SK-N-SH (cell line): ENCODE data around the gene TTN. TPM values are rescaled to one million over a fixed set of nuclear protein-coding genes. Genes with fewer than 3 reads are reported as not detected.

Source experiments
- CTCF ChIA-PET: fragments of 300-600, 350-600 bp; formaldehyde crosslinking; extraction: SDS; loops from one replicate; lab custom pipeline; 2021; lab: Yijun Ruan, JAX
- POLR2A ChIA-PET: fragments of 350-600 bp; sonication (Branson Sonifier 250); formaldehyde crosslinking; extraction: SDS; loops from one replicate; lab custom pipeline; 2020; ENCODE audit warnings: antibody characterized with exemption, inconsistent platforms; lab: Yijun Ruan, JAX
- DNase-seq: peaks from one replicate; pipeline ENCODE4 v3.0.0; 2012
- H2AFZ ChIP-seq: fragments of 200-600 bp; sonication (generic); 2 replicates; pipeline ENCODE4 v1.8.1; 2016; ENCODE audit warnings: antibody characterized with exemption, mild to moderate bottlenecking, low read depth
- H3F3A ChIP-seq: fragments of 200-600 bp; sonication (generic); replicated peaks from 2 replicates; pipeline ENCODE3; 2016; ENCODE audit warnings: antibody characterized with exemption, mild to moderate bottlenecking; ENCODE audit not compliant: insufficient read depth
- H3K27ac ChIP-seq, 2 experiments: fragments of 200-500 bp in 1 of 2; fragments of 200-600 bp in 1 of 2; sonication (Bioruptor generic) in 1 of 2; sonication (generic), shearing (Covaris generic) in 1 of 2; 2 replicates each; pipeline versions ENCODE4 v1.5.1 to v1.6.1; 2014 to 2016; ENCODE audit warnings: low read depth in 2 of 2, inconsistent platforms in 1 of 2, low read length in 1 of 2, mild to moderate bottlenecking in 1 of 2, mixed read lengths in 1 of 2
- H3K27me3 ChIP-seq: fragments of 200-600 bp; sonication (generic), shearing (Covaris generic); 2 replicates; pipeline ENCODE4 v1.6.1; 2016; ENCODE audit warnings: mixed run types; ENCODE audit not compliant: insufficient read depth
- H3K36me3 ChIP-seq, 2 experiments: fragments of 200-500 bp in 1 of 2; fragments of 200-600 bp in 1 of 2; sonication (Bioruptor generic) in 1 of 2; sonication (generic) in 1 of 2; replicated peaks in 1 of 2; 2 replicates each; pipeline versions ENCODE3 to v1.5.1; 2014 to 2016; ENCODE audit warnings: low read length in 1 of 2, mild to moderate bottlenecking in 1 of 2; ENCODE audit not compliant: insufficient read depth in 2 of 2, control insufficient read depth in 1 of 2
- H3K4me1 ChIP-seq, 2 experiments: fragments of 200-500 bp in 1 of 2; fragments of 200-600 bp in 1 of 2; sonication (Bioruptor generic) in 1 of 2; sonication (generic), shearing (Covaris generic) in 1 of 2; 2 replicates each; pipeline versions ENCODE4 v1.5.1 to v1.6.1; 2014 to 2016; ENCODE audit warnings: low read depth in 1 of 2, low read length in 1 of 2, mixed run types in 1 of 2; ENCODE audit not compliant: insufficient read depth in 2 of 2, control insufficient read depth in 1 of 2
- H3K4me2 ChIP-seq: fragments of 200-600 bp; sonication (generic), shearing (Covaris generic); 2 replicates; pipeline ENCODE4 v1.6.1; 2017; ENCODE audit warnings: mixed run types
- H3K4me3 ChIP-seq, 2 experiments: fragments of 200-500 bp in 1 of 2; fragments of 200-600 bp in 1 of 2; sonication (Bioruptor generic) in 1 of 2; sonication (generic), shearing (Covaris generic) in 1 of 2; 2 replicates each; pipeline versions ENCODE4 v1.5.1 to v1.8.1; 2014 to 2016; ENCODE audit warnings: low read depth in 2 of 2, inconsistent platforms in 1 of 2, low read length in 1 of 2, mild to moderate bottlenecking in 1 of 2, mixed read lengths in 1 of 2, moderate library complexity in 1 of 2
- H3K79me2 ChIP-seq: fragments of 200-600 bp; sonication (generic); 2 replicates; pipeline ENCODE4 v1.8.1; 2017; ENCODE audit warnings: mild to moderate bottlenecking; ENCODE audit not compliant: insufficient read depth
- H3K9ac ChIP-seq: fragments of 200-600 bp; sonication (generic); 2 replicates; pipeline ENCODE4 v1.6.1; 2017; ENCODE audit warnings: mixed run types
- H3K9me2 ChIP-seq: fragments of 200-600 bp; sonication (generic); 2 replicates; pipeline ENCODE4 v1.6.1; 2017; ENCODE audit warnings: mixed run types
- H3K9me3 ChIP-seq: fragments of 200-600 bp; sonication (generic); 2 replicates; pipeline ENCODE4 v1.6.1; 2017; ENCODE audit warnings: mixed run types, mild to moderate bottlenecking, moderate library complexity
- H4K20me1 ChIP-seq: fragments of 200-600 bp; sonication (generic); 2 replicates; pipeline ENCODE4 v1.6.1; 2017; ENCODE audit warnings: mild to moderate bottlenecking, mixed run types; ENCODE audit not compliant: insufficient read depth
- CHD2 ChIP-seq: fragments of 150-350 bp; IDR thresholded peaks from 2 replicates; pipeline ENCODE4 v1.6.1; 2018; ENCODE audit warnings: low read length; ENCODE audit not compliant: partially characterized antibody
- ELF1 ChIP-seq: IDR thresholded peaks from 2 replicates; pipeline ENCODE4 v1.4.0; 2012
- EZH2phosphoT487 ChIP-seq: fragments of 200-600 bp; sonication (generic); IDR thresholded peaks from 2 replicates; pipeline ENCODE4 v1.6.1; 2017; ENCODE audit warnings: low read depth, mixed run types, mild to moderate bottlenecking, antibody characterized with exemption, moderate library complexity, borderline replicate concordance
- FOSL2 ChIP-seq: IDR thresholded peaks from 2 replicates; pipeline ENCODE4 v1.4.0; 2012; ENCODE audit warnings: low read depth, mild to moderate bottlenecking, moderate library complexity, borderline replicate concordance
- FOXJ3 ChIP-seq: sonication (generic); formaldehyde crosslinking; IDR thresholded peaks from 2 replicates; pipeline ENCODE4 v1.5.1; 2020; ENCODE audit warnings: mild to moderate bottlenecking, missing genetic modification reagents
- FOXM1 ChIP-seq: IDR thresholded peaks from 2 replicates; pipeline ENCODE4 v1.4.0; 2012; ENCODE audit warnings: low read depth, mild to moderate bottlenecking
- GATA2 ChIP-seq: sonication (generic); formaldehyde crosslinking; IDR thresholded peaks from 2 replicates; pipeline ENCODE4 v1.5.0; 2020; ENCODE audit warnings: mild to moderate bottlenecking, missing genetic modification reagents
- JUND ChIP-seq: IDR thresholded peaks from 2 replicates; pipeline ENCODE4 v1.4.0; 2012
- MAX ChIP-seq: IDR thresholded peaks from 2 replicates; pipeline ENCODE4 v1.4.0; 2012; ENCODE audit warnings: low read depth
- MXI1 ChIP-seq: IDR thresholded peaks from 2 replicates; pipeline ENCODE4 v1.6.1; 2012; ENCODE audit warnings: mild to moderate bottlenecking, low read depth, low read length, improper control_type of control experiment
- NRF1 ChIP-seq: IDR thresholded peaks from 2 replicates; pipeline ENCODE4 v1.6.1; 2012; ENCODE audit warnings: low read depth, mild to moderate bottlenecking, low read length
- POLR2AphosphoS5 ChIP-seq: IDR thresholded peaks from 2 replicates; pipeline ENCODE4 v1.6.1; 2012; ENCODE audit warnings: low read depth, low read length
- RAD21 ChIP-seq: IDR thresholded peaks from 2 replicates; pipeline ENCODE4 v1.6.1; 2012; ENCODE audit warnings: mild to moderate bottlenecking, low read length
- RXRA ChIP-seq: IDR thresholded peaks from 2 replicates; pipeline ENCODE4 v1.4.0; 2012; ENCODE audit warnings: low read depth, mild to moderate bottlenecking, borderline replicate concordance
- SIN3A ChIP-seq: IDR thresholded peaks from 2 replicates; pipeline ENCODE4 v1.6.1; 2012; ENCODE audit warnings: low read depth, mild to moderate bottlenecking, low read length, moderate library complexity, borderline replicate concordance
- SMC3 ChIP-seq: IDR thresholded peaks from 2 replicates; pipeline ENCODE4 v1.6.1; 2012; ENCODE audit warnings: low read depth, low read length, improper control_type of control experiment
- TAF1 ChIP-seq: IDR thresholded peaks from 2 replicates; pipeline ENCODE4 v1.6.1; 2012; ENCODE audit warnings: low read depth, mild to moderate bottlenecking, low read length, moderate library complexity, borderline replicate concordance
- TCF12 ChIP-seq: IDR thresholded peaks from 2 replicates; pipeline ENCODE4 v1.4.0; 2012
- TEAD4 ChIP-seq: IDR thresholded peaks from 2 replicates; pipeline ENCODE4 v1.4.0; 2012; ENCODE audit warnings: mild to moderate bottlenecking, borderline replicate concordance; ENCODE audit not compliant: insufficient read depth
- WGBS: methylation state at CpG from one replicate; pipeline ENCODE4 v1.1.6; 2017; ENCODE audit warnings: low lambda C conversion rate; 5-methylcytosine and 5-hydroxymethylcytosine counted together
- polyA plus RNA-seq, 3 experiments: library from polyadenylated mRNA; depleted of rRNA; stranded (reverse); fragments of >200 nt; gene quantifications; 2 replicates each; pipeline ENCODE4 v1.2.3, GENCODE V29; 2012
- TF ChIP-seq, protein P1 (sequence below): IDR thresholded peaks from 2 replicates; pipeline ENCODE4; 2012
- TF ChIP-seq, protein P2 (sequence below): fragments of 200-600 bp; sonication (generic); IDR thresholded peaks from 2 replicates; pipeline ENCODE4 v1.6.1; 2017; ENCODE audit warnings: antibody characterized with exemption, mild to moderate bottlenecking, moderate library complexity

TTN gene
- polyA plus RNA-seq, 1 of the 3 experiments (the other 2 are of a cell fraction) = 0.08 TPM

GRCh38 chr2:178553047-178553446, 254.2 kb downstream of the TTN start (continued):
- TF ChIP-seq EZH2phosphoT487 = no peak
- peak; percentile 41; the same call in 1 of the 2 replicates for TF ChIP-seq POLR2AphosphoS5
- no peak for TF ChIP-seq CHD2
- no peak for TF ChIP-seq SIN3A
- no peak for TF ChIP-seq FOXM1
- no peak for TF ChIP-seq FOXJ3
- no peak for TF ChIP-seq TAF1
- TF ChIP-seq, protein P1, sequence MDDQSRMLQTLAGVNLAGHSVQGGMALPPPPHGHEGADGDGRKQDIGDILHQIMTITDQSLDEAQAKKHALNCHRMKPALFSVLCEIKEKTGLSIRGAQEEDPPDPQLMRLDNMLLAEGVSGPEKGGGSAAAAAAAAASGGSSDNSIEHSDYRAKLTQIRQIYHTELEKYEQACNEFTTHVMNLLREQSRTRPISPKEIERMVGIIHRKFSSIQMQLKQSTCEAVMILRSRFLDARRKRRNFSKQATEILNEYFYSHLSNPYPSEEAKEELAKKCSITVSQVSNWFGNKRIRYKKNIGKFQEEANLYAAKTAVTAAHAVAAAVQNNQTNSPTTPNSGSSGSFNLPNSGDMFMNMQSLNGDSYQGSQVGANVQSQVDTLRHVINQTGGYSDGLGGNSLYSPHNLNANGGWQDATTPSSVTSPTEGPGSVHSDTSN = peak; percentile 57
- TF ChIP-seq RAD21 = no peak
- TF ChIP-seq ELF1 = no peak

DNA sequence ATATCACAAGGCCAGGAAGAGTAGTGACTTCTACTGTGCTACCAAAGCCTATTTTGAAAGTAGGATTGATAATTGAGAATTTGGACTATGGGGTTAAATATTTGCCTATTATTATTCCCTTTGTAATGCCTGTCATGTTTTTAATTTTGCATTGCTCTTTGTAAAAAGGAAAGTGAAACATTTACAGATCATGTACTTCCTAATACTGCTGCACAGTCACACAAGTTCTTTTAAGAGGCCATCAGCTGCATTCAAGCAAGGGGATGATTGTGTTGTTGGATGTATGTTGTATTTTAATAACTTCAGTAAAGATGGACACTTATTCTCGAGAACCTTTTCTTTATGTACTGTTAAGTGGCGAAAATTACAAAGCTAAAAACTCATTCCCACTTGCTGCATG, 256.9 kb downstream of the TTN start:
- POLR2A ChIA-PET = no interaction called here
- no peak overlapping the region for H3K9ac ChIP-seq
- H3K4me3 ChIP-seq = no peak overlapping the region
- H3K9me3 ChIP-seq = no peaks in the 10 kb centered on the region
- H3K27me3 ChIP-seq = no peaks in the 10 kb centered on the region
- H4K20me1 ChIP-seq = no peaks in the 10 kb centered on the region
- peaks cover 26 to 28% of the 10 kb centered on the region in 2 experiments for H3K36me3 ChIP-seq
- no peaks in the 10 kb centered on the region for H3K79me2 ChIP-seq
- H3K4me1 ChIP-seq = no peaks in the 10 kb centered on the region
- no peak for TF ChIP-seq SMC3
- TF ChIP-seq GATA2 = no peak
- TF ChIP-seq, protein P2, sequence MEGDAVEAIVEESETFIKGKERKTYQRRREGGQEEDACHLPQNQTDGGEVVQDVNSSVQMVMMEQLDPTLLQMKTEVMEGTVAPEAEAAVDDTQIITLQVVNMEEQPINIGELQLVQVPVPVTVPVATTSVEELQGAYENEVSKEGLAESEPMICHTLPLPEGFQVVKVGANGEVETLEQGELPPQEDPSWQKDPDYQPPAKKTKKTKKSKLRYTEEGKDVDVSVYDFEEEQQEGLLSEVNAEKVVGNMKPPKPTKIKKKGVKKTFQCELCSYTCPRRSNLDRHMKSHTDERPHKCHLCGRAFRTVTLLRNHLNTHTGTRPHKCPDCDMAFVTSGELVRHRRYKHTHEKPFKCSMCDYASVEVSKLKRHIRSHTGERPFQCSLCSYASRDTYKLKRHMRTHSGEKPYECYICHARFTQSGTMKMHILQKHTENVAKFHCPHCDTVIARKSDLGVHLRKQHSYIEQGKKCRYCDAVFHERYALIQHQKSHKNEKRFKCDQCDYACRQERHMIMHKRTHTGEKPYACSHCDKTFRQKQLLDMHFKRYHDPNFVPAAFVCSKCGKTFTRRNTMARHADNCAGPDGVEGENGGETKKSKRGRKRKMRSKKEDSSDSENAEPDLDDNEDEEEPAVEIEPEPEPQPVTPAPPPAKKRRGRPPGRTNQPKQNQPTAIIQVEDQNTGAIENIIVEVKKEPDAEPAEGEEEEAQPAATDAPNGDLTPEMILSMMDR = no peak
- no peak for TF ChIP-seq CHD2
- no peak for TF ChIP-seq TCF12
- no peak for TF ChIP-seq NRF1
- no peak for TF ChIP-seq RXRA
- TF ChIP-seq SIN3A = no peak
- TF ChIP-seq, protein P1 = no peak
- no peak for TF ChIP-seq TEAD4
- TF ChIP-seq JUND = no peak
- no peak for TF ChIP-seq FOXM1
- TF ChIP-seq MXI1 = no peak
- no peak for TF ChIP-seq MAX
- no peak for TF ChIP-seq FOSL2
- H3K9me2 ChIP-seq = no peaks in the 10 kb centered on the region
- WGBS = 92% methylated on average over 2 of the region's 2 CpGs
- DNase-seq = no peak
- H3F3A ChIP-seq = peaks cover 7% of the 10 kb centered on the region
- H3K27ac ChIP-seq = no peak overlapping the region
- CTCF ChIA-PET = interaction anchor here (1.3 kb wide), 1 partner anchor 14 kb away, joined by 3 read pairs; no protein-coding TSS in a partner anchor
- no peak overlapping the region for H2AFZ ChIP-seq
- H3K4me2 ChIP-seq = no peak overlapping the region
